HepG2 (cell line): ENCODE results near the gene SLC16A3. TPM values are rescaled to one million over a fixed set of nuclear protein-coding genes. Genes with fewer than 3 reads are reported as not detected.

Experiments
- AGO2 ChIP-seq: fragments of 200-400 bp; formaldehyde crosslinking; optimal IDR thresholded peaks from 2 replicates; pipeline ENCODE3; 2017; ENCODE audit warnings: mild to moderate bottlenecking, low read depth, low read length, moderate library complexity
- EHMT2 ChIP-seq: fragments of 200-600 bp; sonication (generic); IDR thresholded peaks from 2 replicates; pipeline ENCODE4 v1.7.0; 2017; ENCODE audit warnings: antibody characterized with exemption, low read depth, low read length, borderline replicate concordance
- ELF1 ChIP-seq: sonication (generic); formaldehyde crosslinking; IDR thresholded peaks from 2 replicates; pipeline ENCODE4 v1.4.0; 2020; ENCODE audit warnings: missing genetic modification reagents
- ESRRA ChIP-seq: sonication (generic); formaldehyde crosslinking; IDR thresholded peaks from 2 replicates; pipeline ENCODE4 v1.5.1; 2020; ENCODE audit warnings: mild to moderate bottlenecking, low read depth, missing genetic modification reagents
- GPN1 ChIP-seq: sonication (generic); formaldehyde crosslinking; IDR thresholded peaks from 2 replicates; pipeline ENCODE4 v1.5.1; 2020; ENCODE audit warnings: missing genetic modification reagents, borderline replicate concordance
- HNRNPH1 ChIP-seq: fragments of 200-400 bp; formaldehyde crosslinking; optimal IDR thresholded peaks from 2 replicates; pipeline ENCODE3; 2017; ENCODE audit warnings: mild to moderate bottlenecking, low read depth, low read length
- IKZF4 ChIP-seq: sonication (generic); formaldehyde crosslinking; IDR thresholded peaks from 2 replicates; pipeline ENCODE4 v1.5.1; 2020; ENCODE audit warnings: borderline replicate concordance, mild to moderate bottlenecking, low read depth, missing genetic modification reagents; ENCODE audit errors: not compliant biosample characterization
- ISL2 ChIP-seq: sonication (generic); formaldehyde crosslinking; IDR thresholded peaks from 2 replicates; pipeline ENCODE4 v1.5.0; 2020; ENCODE audit warnings: missing genetic modification reagents
- KDM2A ChIP-seq: sonication (generic); formaldehyde crosslinking; IDR thresholded peaks from 2 replicates; pipeline ENCODE4 v1.4.0; 2020; ENCODE audit warnings: low read depth, missing genetic modification reagents, borderline replicate concordance
- PHF8 ChIP-seq: sonication (generic); formaldehyde crosslinking; IDR thresholded peaks from 2 replicates; pipeline ENCODE4 v1.5.0; 2020; ENCODE audit warnings: missing genetic modification reagents
- PLRG1 ChIP-seq: fragments of 450-650 bp; conservative IDR thresholded peaks from 2 replicates; pipeline ENCODE4 v1.6.1; 2016
- POLR2AphosphoS5 ChIP-seq: IDR thresholded peaks from 2 replicates; pipeline ENCODE4 v1.6.1; 2012; ENCODE audit warnings: low read depth, low read length
- RNF2 ChIP-seq: fragments of 450-650 bp; conservative IDR thresholded peaks from 2 replicates; pipeline ENCODE4 v1.6.1; 2016; ENCODE audit warnings: low read depth
- SALL2 ChIP-seq: sonication (generic); formaldehyde crosslinking; IDR thresholded peaks from 2 replicates; pipeline ENCODE4 v1.8.1; 2023; ENCODE audit warnings: mild to moderate bottlenecking, missing genetic modification reagents, inconsistent platforms
- SKI ChIP-seq: fragments of 450-650 bp; IDR thresholded peaks from one replicate; pipeline ENCODE4 v1.6.1; 2018; ENCODE audit warnings: mild to moderate bottlenecking; ENCODE audit not compliant: partially characterized antibody
- U2AF1 ChIP-seq: fragments of 200-400 bp; formaldehyde crosslinking; optimal IDR thresholded peaks from 2 replicates; pipeline ENCODE3; 2017; ENCODE audit warnings: mild to moderate bottlenecking, low read depth, low read length
- ZNF124 ChIP-seq: sonication (generic); formaldehyde crosslinking; IDR thresholded peaks from 2 replicates; pipeline ENCODE4 v1.4.0; 2020; ENCODE audit warnings: missing genetic modification reagents
- ZNF260 ChIP-seq: sonication (generic); formaldehyde crosslinking; IDR thresholded peaks from 2 replicates; pipeline ENCODE4 v1.4.0; 2020; ENCODE audit warnings: missing genetic modification reagents, low read depth, mild to moderate bottlenecking, borderline replicate concordance
- ZNF343 ChIP-seq: sonication (generic); formaldehyde crosslinking; IDR thresholded peaks from 2 replicates; pipeline ENCODE4 v1.4.0; 2020; ENCODE audit warnings: mild to moderate bottlenecking, missing genetic modification reagents
- ZNF460 ChIP-seq: sonication (generic); formaldehyde crosslinking; IDR thresholded peaks from 2 replicates; pipeline ENCODE4 v1.5.1; 2020; ENCODE audit warnings: missing genetic modification reagents, mild to moderate bottlenecking, borderline replicate concordance
- ZNF530 ChIP-seq: sonication (generic); formaldehyde crosslinking; IDR thresholded peaks from 2 replicates; pipeline ENCODE4 v1.5.0; 2020; ENCODE audit warnings: low read depth, mild to moderate bottlenecking, missing genetic modification reagents
- ZNF557 ChIP-seq: sonication (generic); formaldehyde crosslinking; IDR thresholded peaks from 2 replicates; pipeline ENCODE4 v1.4.0; 2020; ENCODE audit warnings: missing genetic modification reagents
- ZNF562 ChIP-seq: sonication (generic); formaldehyde crosslinking; IDR thresholded peaks from 2 replicates; pipeline ENCODE4 v1.8.0; 2022; ENCODE audit warnings: missing genetic modification reagents, borderline replicate concordance
- ZNF577 ChIP-seq: sonication (generic); formaldehyde crosslinking; IDR thresholded peaks from 2 replicates; pipeline ENCODE4 v1.4.0; 2020; ENCODE audit warnings: mild to moderate bottlenecking, low read depth, missing genetic modification reagents, borderline replicate concordance
- polyA plus RNA-seq, 8 experiments: library from polyadenylated mRNA; depleted of rRNA in 3 of 8; stranded (reverse) in 7 of 8; unstranded in 1 of 8; fragments of >200 nt; fragmentation: Illumina TruSeq in 4 of 8; extraction: Trizol in 4 of 8; gene quantifications; 2 replicates each; pipeline versions ENCODE4 v1.2.1 to v1.2.3, GENCODE V29; 2011 to 2016; ENCODE audit warnings: low read depth in 4 of 8, missing spikeins in 1 of 8, mixed read lengths in 1 of 8; ENCODE audit not compliant: insufficient read depth in 1 of 8
- total RNA-seq, 5 experiments: library from RNA; depleted of rRNA; stranded (reverse); fragments of >200 nt; fragmentation: Illumina TruSeq; extraction: Trizol; gene quantifications; 2 replicates each; pipeline ENCODE4 v1.2.3, GENCODE V29; 2016; ENCODE audit warnings: low read depth in 1 of 5
- TF ChIP-seq, protein P1 (sequence below): sonication (generic); formaldehyde crosslinking; IDR thresholded peaks from 2 replicates; pipeline ENCODE4 v1.4.0; 2020; ENCODE audit warnings: missing genetic modification reagents, borderline replicate concordance

The SLC16A3 gene
- total and polyA plus RNA-seq, 2 of the 13 experiments (the other 11 are each of a cell fraction or from before 2014, with no cell fraction given): 242 to 349 TPM

GRCh38 chr17:82241926-82242697 lies 13.3 kb downstream of the SLC16A3 start (continued):
- no peak for TF ChIP-seq PLRG1
- no peak for TF ChIP-seq ZNF260
- no peak; the same call in 1 of the 2 replicates for TF ChIP-seq POLR2AphosphoS5
- peak; percentile 40 for TF ChIP-seq ELF1 (CRISPR knock-in tag)
- no peak for TF ChIP-seq PHF8 (CRISPR knock-in tag)
- TF ChIP-seq ZNF562 (CRISPR knock-in tag): no peak
- TF ChIP-seq ZNF460 (CRISPR knock-in tag): no peak
- TF ChIP-seq ZNF557 (CRISPR knock-in tag): no peak
- no peak; the same call in 1 of the 2 replicates for TF ChIP-seq GPN1 (CRISPR knock-in tag)
- 0 out of 2 replicates have a peak, but pooled peaks have one; percentile 19 for TF ChIP-seq ZNF124 (CRISPR knock-in tag)
- no peak for TF ChIP-seq U2AF1
- TF ChIP-seq, protein P1, sequence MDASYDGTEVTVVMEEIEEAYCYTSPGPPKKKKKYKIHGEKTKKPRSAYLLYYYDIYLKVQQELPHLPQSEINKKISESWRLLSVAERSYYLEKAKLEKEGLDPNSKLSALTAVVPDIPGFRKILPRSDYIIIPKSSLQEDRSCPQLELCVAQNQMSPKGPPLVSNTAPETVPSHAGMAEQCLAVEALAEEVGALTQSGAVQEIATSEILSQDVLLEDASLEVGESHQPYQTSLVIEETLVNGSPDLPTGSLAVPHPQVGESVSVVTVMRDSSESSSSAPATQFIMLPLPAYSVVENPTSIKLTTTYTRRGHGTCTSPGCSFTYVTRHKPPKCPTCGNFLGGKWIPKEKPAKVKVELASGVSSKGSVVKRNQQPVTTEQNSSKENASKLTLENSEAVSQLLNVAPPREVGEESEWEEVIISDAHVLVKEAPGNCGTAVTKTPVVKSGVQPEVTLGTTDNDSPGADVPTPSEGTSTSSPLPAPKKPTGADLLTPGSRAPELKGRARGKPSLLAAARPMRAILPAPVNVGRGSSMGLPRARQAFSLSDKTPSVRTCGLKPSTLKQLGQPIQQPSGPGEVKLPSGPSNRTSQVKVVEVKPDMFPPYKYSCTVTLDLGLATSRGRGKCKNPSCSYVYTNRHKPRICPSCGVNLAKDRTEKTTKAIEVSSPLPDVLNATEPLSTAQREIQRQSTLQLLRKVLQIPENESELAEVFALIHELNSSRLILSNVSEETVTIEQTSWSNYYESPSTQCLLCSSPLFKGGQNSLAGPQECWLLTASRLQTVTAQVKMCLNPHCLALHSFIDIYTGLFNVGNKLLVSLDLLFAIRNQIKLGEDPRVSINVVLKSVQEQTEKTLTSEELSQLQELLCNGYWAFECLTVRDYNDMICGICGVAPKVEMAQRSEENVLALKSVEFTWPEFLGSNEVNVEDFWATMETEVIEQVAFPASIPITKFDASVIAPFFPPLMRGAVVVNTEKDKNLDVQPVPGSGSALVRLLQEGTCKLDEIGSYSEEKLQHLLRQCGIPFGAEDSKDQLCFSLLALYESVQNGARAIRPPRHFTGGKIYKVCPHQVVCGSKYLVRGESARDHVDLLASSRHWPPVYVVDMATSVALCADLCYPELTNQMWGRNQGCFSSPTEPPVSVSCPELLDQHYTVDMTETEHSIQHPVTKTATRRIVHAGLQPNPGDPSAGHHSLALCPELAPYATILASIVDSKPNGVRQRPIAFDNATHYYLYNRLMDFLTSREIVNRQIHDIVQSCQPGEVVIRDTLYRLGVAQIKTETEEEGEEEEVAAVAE (CRISPR knock-in tag): peak; percentile 46; the same call in 1 of the 2 replicates
- TF ChIP-seq ESRRA (CRISPR knock-in tag): no peak
- TF ChIP-seq ZNF343 (CRISPR knock-in tag): no peak
- TF ChIP-seq SKI: peak; percentile 10
- TF ChIP-seq AGO2: peak; percentile 67
- TF ChIP-seq ZNF530: no peak
- TF ChIP-seq HNRNPH1: peak; percentile 80
- no peak for TF ChIP-seq EHMT2
- TF ChIP-seq ISL2 (CRISPR knock-in tag): no peak
- no peak for TF ChIP-seq SALL2
- TF ChIP-seq RNF2: no peak
- peak; percentile 69; the same call in 1 of the 2 replicates for TF ChIP-seq KDM2A
- TF ChIP-seq ZNF577 (CRISPR knock-in tag): no peak
- peak; percentile 80 for TF ChIP-seq IKZF4 (CRISPR knock-in tag)
